H9 (cell line): ENCODE measurements around the gene BBS2. TPM values are rescaled to one million over a fixed set of nuclear protein-coding genes. Genes with fewer than 3 reads are reported as not detected.

Experiments
- DNase-seq: peaks from one replicate; pipeline ENCODE4 v3.0.0-alpha.2; 2017
- H2AFZ ChIP-seq: one replicate; pipeline ENCODE4 v1.6.1; 2013; ENCODE audit warnings: mild to moderate bottlenecking, low read length, control low read depth, moderate library complexity
- H2AK5ac ChIP-seq: 2 replicates; pipeline ENCODE4 v1.6.1; 2013; ENCODE audit warnings: low read length, control low read depth, mixed read lengths; ENCODE audit not compliant: insufficient read length
- H2BK120ac ChIP-seq: one replicate; pipeline ENCODE4 v1.6.1; 2013; ENCODE audit warnings: low read depth, mild to moderate bottlenecking, low read length, control low read depth, inconsistent platforms; ENCODE audit not compliant: poor library complexity, severe bottlenecking
- H2BK12ac ChIP-seq: 2 replicates; pipeline ENCODE4 v1.6.1; 2013; ENCODE audit warnings: low read length, control low read depth, mixed read lengths, low read depth; ENCODE audit not compliant: insufficient read length
- H2BK15ac ChIP-seq: 2 replicates; pipeline ENCODE4 v1.6.1; 2013; ENCODE audit warnings: low read depth, low read length, control low read depth
- H2BK20ac ChIP-seq: one replicate; pipeline ENCODE4 v1.6.1; 2013; ENCODE audit warnings: low read depth, mild to moderate bottlenecking, low read length, control low read depth, inconsistent platforms; ENCODE audit not compliant: poor library complexity, severe bottlenecking
- H2BK5ac ChIP-seq: 2 replicates; pipeline ENCODE4 v1.6.1; 2013; ENCODE audit warnings: low read length, control low read depth, mixed read lengths; ENCODE audit not compliant: insufficient read length
- H3K14ac ChIP-seq: 2 replicates; pipeline ENCODE4 v1.6.1; 2013; ENCODE audit warnings: low read length, control low read depth; ENCODE audit not compliant: insufficient read depth
- H3K18ac ChIP-seq: 2 replicates; pipeline ENCODE4 v1.6.1; 2013; ENCODE audit warnings: low read depth, mild to moderate bottlenecking, mixed read lengths, low read length, control low read depth; ENCODE audit not compliant: insufficient read length
- H3K23ac ChIP-seq: 2 replicates; pipeline ENCODE4 v1.6.1; 2013; ENCODE audit warnings: low read length, control low read depth, mixed read lengths, low read depth; ENCODE audit not compliant: insufficient read length
- H3K23me2 ChIP-seq: 2 replicates; pipeline ENCODE4 v1.6.1; 2013; ENCODE audit warnings: low read depth, mild to moderate bottlenecking, mixed read lengths, low read length, control low read depth; ENCODE audit not compliant: insufficient read length, poor library complexity, severe bottlenecking
- H3K27ac ChIP-seq: 2 replicates; pipeline ENCODE4 v1.5.1; 2013; ENCODE audit warnings: low read length, control low read depth, mixed read lengths, low read depth; ENCODE audit not compliant: insufficient read length
- H3K27me3 ChIP-seq: 2 replicates; pipeline ENCODE4 v1.6.1; 2013; ENCODE audit warnings: low read length, control low read depth, inconsistent platforms; ENCODE audit not compliant: insufficient read depth
- H3K4ac ChIP-seq: 2 replicates; pipeline ENCODE4 v1.6.1; 2013; ENCODE audit warnings: low read depth, mild to moderate bottlenecking, control low read depth, inconsistent platforms, low read length, moderate library complexity
- H3K4me1 ChIP-seq: 2 replicates; pipeline ENCODE4 v1.6.1; 2013; ENCODE audit warnings: low read length, control low read depth, inconsistent platforms; ENCODE audit not compliant: insufficient read depth
- H3K4me2 ChIP-seq: 2 replicates; pipeline ENCODE4 v1.6.1; 2013; ENCODE audit warnings: low read length, control low read depth, mixed read lengths; ENCODE audit not compliant: insufficient read length, insufficient read depth
- H3K56ac ChIP-seq: 2 replicates; pipeline ENCODE4 v1.6.1; 2013; ENCODE audit warnings: low read depth, mild to moderate bottlenecking, mixed read lengths, low read length, control low read depth; ENCODE audit not compliant: insufficient read length
- H3K79me1 ChIP-seq: 2 replicates; pipeline ENCODE4 v1.6.1; 2013; ENCODE audit warnings: low read depth, mild to moderate bottlenecking, moderate library complexity, low read length, control low read depth, inconsistent platforms; ENCODE audit not compliant: insufficient read depth, poor library complexity, severe bottlenecking
- H3K79me2 ChIP-seq: 2 replicates; pipeline ENCODE4 v1.6.1; 2013; ENCODE audit warnings: low read length, control low read depth, inconsistent platforms; ENCODE audit not compliant: insufficient read depth
- H3K9ac ChIP-seq: 2 replicates; pipeline ENCODE4 v1.6.1; 2013; ENCODE audit warnings: low read length, control low read depth, mixed read lengths; ENCODE audit not compliant: insufficient read length; ENCODE audit errors: extremely low read depth
- H3K9me3 ChIP-seq: one replicate; pipeline ENCODE4 v1.6.1; 2013; ENCODE audit warnings: low read depth, low read length, inconsistent platforms; ENCODE audit not compliant: control insufficient read depth
- H3T11ph ChIP-seq: one replicate; pipeline ENCODE4 v1.6.1; 2013; ENCODE audit warnings: mild to moderate bottlenecking, low read length, control low read depth, inconsistent platforms
- H4K20me1 ChIP-seq: one replicate; pipeline ENCODE4 v1.6.1; 2013; ENCODE audit not compliant: control insufficient read depth, insufficient read length, insufficient read depth
- H4K5ac ChIP-seq: 2 replicates; pipeline ENCODE4 v1.6.1; 2013; ENCODE audit warnings: low read depth, mild to moderate bottlenecking, mixed read lengths, low read length, control low read depth; ENCODE audit not compliant: insufficient read length
- H4K8ac ChIP-seq: replicated peaks from 2 replicates; pipeline ENCODE4 v1.6.1; 2013; ENCODE audit warnings: low read length, control low read depth, mixed read lengths, low read depth; ENCODE audit not compliant: insufficient read length
- H4K91ac ChIP-seq: 2 replicates; pipeline ENCODE4 v1.6.1; 2013; ENCODE audit warnings: low read depth, mild to moderate bottlenecking, moderate library complexity, mixed read lengths, low read length, control low read depth; ENCODE audit not compliant: insufficient read length
- H3K27ac Mint-ChIP-seq, 3 experiments: 2 replicates in 2 of 3; 3 replicates in 1 of 3; pipeline ENCODE4 v1.8.0; 2020 to 2021; ENCODE audit warnings: mixed read lengths in 3 of 3, mild to moderate bottlenecking in 1 of 3, moderate library complexity in 1 of 3
- H3K27me3 Mint-ChIP-seq: 2 replicates; pipeline ENCODE4 v1.8.0; 2021; ENCODE audit warnings: low read depth, mild to moderate bottlenecking, moderate library complexity, mixed read lengths
- H3K36me3 Mint-ChIP-seq, 3 experiments: 2 replicates in 2 of 3; 3 replicates in 1 of 3; pipeline ENCODE4 v1.8.0; 2020 to 2021; ENCODE audit warnings: low read depth in 3 of 3, mixed read lengths in 3 of 3; ENCODE audit not compliant: insufficient read depth in 1 of 3
- H3K4me1 Mint-ChIP-seq, 2 experiments: 2 replicates each; pipeline ENCODE4 v1.8.0; 2020; ENCODE audit warnings: mixed read lengths in 2 of 2
- H3K4me3 Mint-ChIP-seq, 2 experiments: 2 replicates in 1 of 2; 3 replicates in 1 of 2; pipeline ENCODE4 v1.8.0; 2020 to 2021; ENCODE audit warnings: mild to moderate bottlenecking in 2 of 2, mixed read lengths in 2 of 2, moderate library complexity in 1 of 2
- H3K9me3 Mint-ChIP-seq, 2 experiments: 2 replicates in 1 of 2; 3 replicates in 1 of 2; pipeline ENCODE4 v1.8.0; 2020; ENCODE audit warnings: mild to moderate bottlenecking in 2 of 2, mixed read lengths in 2 of 2, moderate library complexity in 1 of 2
- CTCF ChIP-seq: fragments of 200-600 bp; sonication (generic); conservative IDR thresholded peaks from 3 replicates; pipeline ENCODE4 v1.8.0; 2021; ENCODE audit warnings: antibody characterized with exemption, mild to moderate bottlenecking
- WGBS: extraction: QIAGEN DNeasy Blood & Tissue Kit; methylation state at CpG from one replicate; pipeline ENCODE4 v1.1.7; 2013; ENCODE audit warnings: missing lambda C conversion rate, low lambda C conversion rate, mixed read lengths; ENCODE audit not compliant: insufficient read length; ENCODE audit errors: extremely low coverage; 5-methylcytosine and 5-hydroxymethylcytosine counted together
- total RNA-seq: library from RNA; stranded (reverse); gene quantifications from 2 replicates; pipeline ENCODE4 v1.2.1, GENCODE V29; 2021

Gene BBS2
- total RNA-seq, 1 experiment from 2014 or later: 13.1 TPM

- H3K27ac ChIP-seq: no peak overlapping the region
- H3K4ac ChIP-seq: no peak overlapping the region
- no peak overlapping the region for H3K56ac ChIP-seq
- no peak overlapping the region for H2BK20ac ChIP-seq
- H4K8ac ChIP-seq: no peak overlapping the region
- H3K23me2 ChIP-seq: no peaks in the 10 kb centered on the region
- no peaks in the 10 kb centered on the region for H3K27me3 ChIP-seq
- no peak overlapping the region for H2BK15ac ChIP-seq
- H3K36me3 Mint-ChIP-seq: no peaks in the 10 kb centered on the region
- no peak overlapping the region for H2BK12ac ChIP-seq
- H3K18ac ChIP-seq: no peak overlapping the region
- no peak overlapping the region for H3K4me3 Mint-ChIP-seq
- peaks cover 4 to 5% of the 10 kb centered on the region in 2 experiments; a peak in 4 of 5 replicates for H3K9me3 Mint-ChIP-seq
- no peak overlapping the region for H2AK5ac ChIP-seq
- peaks cover 7% of the 10 kb centered on the region in 2 experiments; a peak in 3 of 4 replicates for H3K4me1 Mint-ChIP-seq
- no peak overlapping the region for H2BK5ac ChIP-seq
- H3K9ac ChIP-seq: no peak overlapping the region
- H3T11ph ChIP-seq: no peak overlapping the region
- H3K4me2 ChIP-seq: no peak overlapping the region
- no peaks in the 10 kb centered on the region for H3K79me2 ChIP-seq
- no peak overlapping the region for H4K5ac ChIP-seq
- H3K27me3 Mint-ChIP-seq: peaks cover 28% of the 10 kb centered on the region
- H2AFZ ChIP-seq: no peak overlapping the region
- no peak overlapping the region for H4K91ac ChIP-seq
- no peaks in the 10 kb centered on the region for H4K20me1 ChIP-seq
- H3K4me1 ChIP-seq: no peaks in the 10 kb centered on the region
- no peak overlapping the region for H3K23ac ChIP-seq
- H2BK120ac ChIP-seq: no peak overlapping the region
- TF ChIP-seq CTCF: no peak
- no peak overlapping the region for H3K14ac ChIP-seq
- H3K27ac Mint-ChIP-seq: no peak overlapping the region
- no peaks in the 10 kb centered on the region for H3K79me1 ChIP-seq
- WGBS: no CpG with 5 or more reads among the region's 7 CpGs
- DNase-seq: no peak
- H3K9me3 ChIP-seq: no peaks in the 10 kb centered on the region
Measured at GRCh38 chr16:56538331-56538730, 18.5 kb upstream of the BBS2 start.
